Hindlimb muscle (tissue), 1 donor: ENCODE results near the gene ZNF670. TPM values are rescaled to one million over a fixed set of nuclear protein-coding genes. Genes with fewer than 3 reads are reported as not detected.
A peak's percentile ranks its signal among the peaks of the same experiment; 100 is the strongest.
"Not testable (repeated sequence)": the region's sequence is repeated elsewhere in the genome, so short reads cannot be mapped to it uniquely, and the experiment has no call there.

Source experiments
- DNase-seq: peaks from one replicate; pipeline ENCODE4 v3.0.0-alpha.2; 2013
- polyA plus RNA-seq: library from polyadenylated mRNA; unstranded; fragments of 120-200 nt; gene quantifications from one replicate; pipeline ENCODE4 v1.2.1, GENCODE V29; 2013; ENCODE audit not compliant: insufficient read length

The ZNF670 gene
- 2.6 TPM for polyA plus RNA-seq

DNA sequence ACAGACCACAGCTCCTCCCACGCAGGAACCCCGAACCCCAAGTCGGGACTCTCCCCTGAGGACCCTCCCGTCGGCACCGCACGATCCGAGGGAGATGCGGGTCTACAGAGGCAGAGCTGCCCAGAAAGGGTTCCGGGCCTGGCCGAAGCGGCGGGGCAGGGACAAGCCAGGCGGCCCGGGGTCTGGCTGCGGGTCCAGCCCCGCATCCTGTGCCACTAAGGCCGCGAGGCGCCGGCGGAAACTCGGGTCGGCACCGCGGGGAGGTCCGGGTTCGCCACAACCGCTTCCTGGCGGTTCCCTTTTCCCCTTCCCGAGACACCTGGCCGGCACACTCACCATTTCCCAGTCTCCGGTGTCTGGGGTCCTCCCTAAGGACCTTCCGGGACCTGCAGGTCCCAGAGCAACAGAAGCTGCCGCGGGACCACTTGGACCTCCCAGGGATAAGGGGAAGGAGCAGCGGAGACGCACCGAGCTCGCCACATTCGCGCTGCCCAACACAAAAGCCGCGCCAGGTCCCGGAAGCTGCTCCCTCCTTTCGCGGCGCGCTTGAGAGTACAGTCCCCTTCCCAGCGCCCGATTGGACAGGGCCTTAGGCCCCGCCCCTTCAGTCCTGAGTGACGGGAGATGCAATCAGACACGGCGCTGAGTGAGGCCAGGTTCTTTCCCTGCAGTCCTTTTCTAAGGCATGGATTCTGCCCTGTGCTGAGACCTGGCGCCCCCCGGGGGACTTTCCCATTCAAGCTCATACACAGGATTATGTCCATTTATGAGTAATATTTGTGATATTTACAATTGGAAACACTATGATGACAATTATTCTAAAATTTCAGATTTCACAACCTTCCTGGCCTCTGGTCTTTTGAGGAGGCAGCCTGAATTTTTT is at the start of gene ZNF670:
Gene ZNF670 (minus strand): TSS at position 554 of the 883 bp plus-strand sequence. CDS start 215 bp downstream, at position 339.
- DNase-seq: peak; percentile 94

GRCh38 chr1:247127519-247128282 is 49.1 kb upstream of the ZNF670 start:
- DNase-seq: not testable (repeated sequence)

DNA sequence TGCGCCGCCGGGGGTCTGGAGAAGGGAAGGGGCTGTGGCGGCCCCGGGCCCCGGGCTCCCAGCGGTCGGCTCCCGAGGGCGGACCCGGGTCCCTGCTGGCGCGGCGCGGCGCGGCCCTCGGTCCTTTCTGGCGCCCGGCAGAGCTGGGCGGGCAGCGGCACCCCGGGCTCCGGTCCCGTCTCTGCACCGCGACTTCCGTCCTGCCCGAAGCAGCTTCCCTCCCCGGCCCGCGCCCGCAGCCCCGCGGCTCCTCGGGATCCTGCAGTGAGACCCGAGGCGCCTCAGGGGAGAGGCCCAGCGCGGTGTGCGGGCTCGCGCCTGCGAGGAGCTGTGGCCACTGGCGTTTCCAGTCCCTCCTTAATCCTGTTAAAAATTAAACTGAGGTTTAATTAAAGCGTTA is 48.0 kb upstream of the ZNF670 start:
- DNase-seq: not testable (repeated sequence)

DNA sequence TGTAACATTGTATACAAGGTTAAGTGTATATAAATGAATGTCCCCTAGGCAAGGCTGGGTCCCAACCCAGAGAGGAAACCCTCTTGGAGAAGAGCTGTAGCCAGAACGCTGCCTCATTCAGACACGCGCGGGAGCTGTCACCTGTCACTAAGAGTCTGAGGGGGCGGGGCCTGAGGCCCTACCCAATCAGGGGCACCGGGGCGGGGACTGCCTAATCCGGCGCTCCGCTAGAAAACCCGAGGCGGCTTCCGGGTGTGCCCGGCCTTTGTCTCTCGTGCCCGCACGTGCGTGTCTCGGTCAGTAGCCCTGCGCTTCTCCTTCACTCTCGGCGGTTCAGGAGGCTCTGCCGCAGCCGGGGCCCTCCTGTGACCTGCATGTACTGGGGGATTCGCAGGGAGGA is 47.6 kb upstream of the ZNF670 start:
- not testable (repeated sequence) for DNase-seq

GRCh38 chr1:247121382-247121781 is 42.8 kb upstream of the ZNF670 start:
- no peak for DNase-seq

DNA sequence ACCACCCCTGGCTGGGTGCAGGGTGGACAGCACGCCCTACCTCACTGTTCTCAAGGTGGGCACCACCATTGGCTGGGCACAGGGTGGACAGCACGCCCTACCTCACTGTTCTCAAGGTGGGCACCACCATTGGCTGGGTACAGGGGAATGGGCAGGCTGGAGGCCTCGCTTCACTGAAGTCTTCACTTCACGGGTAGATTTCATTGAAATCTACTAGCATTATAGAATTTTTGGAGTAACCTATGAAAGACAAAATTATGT is 41.7 kb upstream of the ZNF670 start:
- not testable (repeated sequence) for DNase-seq

- no peak for DNase-seq
These were observed 41.2 kb upstream of the ZNF670 start for GRCh38 chr1:247119600-247120407.

DNA sequence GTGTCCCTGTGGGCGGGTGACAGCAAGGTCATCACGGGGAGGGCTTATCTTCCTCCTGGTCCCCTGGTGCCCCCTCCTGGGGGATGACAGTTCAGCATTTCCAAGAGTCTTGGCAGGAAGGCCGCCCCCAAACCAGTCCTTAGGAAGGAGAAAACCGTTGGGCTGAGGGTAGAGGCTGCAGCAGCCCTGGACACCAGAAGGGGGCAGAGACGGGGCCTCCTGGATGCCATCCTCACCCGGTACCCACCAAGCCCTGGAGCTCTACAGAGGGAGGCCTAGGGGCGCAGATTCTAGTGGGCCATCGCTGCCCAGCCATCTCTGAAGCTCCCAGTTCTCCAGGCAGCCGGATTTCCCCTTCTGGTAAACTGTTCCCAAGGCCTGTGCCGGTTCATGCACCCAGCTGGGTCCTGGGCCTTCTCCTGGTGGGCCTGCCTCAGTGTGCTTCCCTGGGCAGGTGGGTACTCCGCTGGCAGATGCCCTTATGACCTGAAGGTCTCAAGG is 40.4 kb upstream of the ZNF670 start:
- no peak for DNase-seq

GRCh38 chr1:247115545-247115944 is 36.9 kb upstream of the ZNF670 start:
- no peak for DNase-seq

DNA sequence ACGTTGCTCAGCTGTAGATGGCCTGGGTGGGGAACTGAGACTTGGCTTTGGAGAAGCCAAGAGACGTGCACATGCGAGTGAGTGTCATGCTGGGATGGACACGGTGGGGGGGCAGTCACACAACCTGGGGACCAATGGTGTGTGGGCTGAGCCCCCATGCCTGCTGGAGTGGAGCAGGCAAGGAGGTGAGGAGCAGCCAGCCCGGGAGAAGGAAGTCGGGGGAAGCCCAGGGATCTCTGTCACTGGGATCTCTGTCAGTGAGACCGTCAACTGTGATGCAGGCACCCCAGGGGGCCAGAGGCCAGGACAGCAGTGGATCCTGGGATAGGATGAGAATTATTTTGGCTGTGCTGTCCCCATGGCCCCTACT is 36.5 kb upstream of the ZNF670 start:
- no peak for DNase-seq

DNA sequence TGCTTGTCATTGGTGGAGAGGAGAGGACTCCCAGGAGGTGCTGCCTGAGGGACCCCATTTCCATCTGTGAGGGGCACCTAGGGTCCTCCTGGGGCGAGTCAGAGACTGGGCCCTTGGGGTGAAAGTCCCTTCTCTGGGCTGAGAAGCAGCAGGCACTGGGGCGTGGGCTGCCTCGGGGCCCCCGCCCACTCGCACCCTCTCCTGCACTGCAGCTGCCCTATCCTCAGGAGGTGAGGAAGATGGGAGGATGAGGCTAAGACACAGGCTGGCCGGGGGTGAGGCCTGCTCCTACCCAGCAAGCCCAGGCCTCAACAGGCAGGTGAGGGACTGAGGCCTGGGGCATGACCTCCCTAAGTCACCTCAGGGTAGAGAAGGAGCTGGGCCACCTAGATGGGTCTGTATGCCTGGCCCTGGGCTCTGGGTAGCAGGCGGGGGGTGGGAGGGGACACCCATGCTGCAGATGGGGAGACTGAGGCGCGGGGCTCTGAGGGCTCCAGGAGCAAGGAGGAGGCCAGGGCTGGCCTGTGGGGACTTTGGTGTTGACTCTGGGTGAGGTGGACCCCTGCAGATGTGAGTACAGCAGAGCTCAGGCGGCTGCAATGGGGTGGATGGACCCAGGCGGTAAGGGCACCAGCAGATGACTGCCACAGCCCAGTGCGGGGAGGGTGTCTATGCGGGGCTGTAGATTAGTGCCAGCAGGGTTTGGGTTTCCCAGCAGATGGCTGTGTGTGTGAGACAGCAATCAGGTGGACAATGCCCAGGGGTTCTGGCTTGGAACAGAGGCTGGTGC is 35.9 kb upstream of the ZNF670 start:
- no peak for DNase-seq

- DNase-seq: no peak
These were observed 35.2 kb upstream of the ZNF670 start for GRCh38 chr1:247113733-247114271.

DNA sequence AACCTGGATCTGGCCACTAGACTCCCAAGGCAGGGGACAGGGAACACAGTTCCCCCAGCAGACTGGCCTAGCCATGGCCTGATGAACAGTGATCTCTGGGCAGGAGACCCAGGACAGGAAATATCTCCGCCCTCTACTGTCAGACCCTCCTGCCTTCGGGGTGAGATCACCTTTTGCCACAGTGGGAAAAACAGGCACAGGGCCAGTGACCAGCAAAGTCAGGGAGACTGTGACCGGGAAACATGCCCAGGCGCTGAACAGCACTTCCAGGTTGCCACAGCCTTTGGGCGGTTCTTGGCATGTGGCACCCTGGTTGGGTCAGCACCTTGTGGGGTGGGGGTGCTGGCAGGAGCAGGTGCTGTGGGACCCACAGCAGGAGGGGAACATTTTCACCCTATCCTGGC is 34.5 kb upstream of the ZNF670 start:
- DNase-seq: no peak

GRCh38 chr1:247112479-247112781 is 33.8 kb upstream of the ZNF670 start:
- DNase-seq: no peak

DNA sequence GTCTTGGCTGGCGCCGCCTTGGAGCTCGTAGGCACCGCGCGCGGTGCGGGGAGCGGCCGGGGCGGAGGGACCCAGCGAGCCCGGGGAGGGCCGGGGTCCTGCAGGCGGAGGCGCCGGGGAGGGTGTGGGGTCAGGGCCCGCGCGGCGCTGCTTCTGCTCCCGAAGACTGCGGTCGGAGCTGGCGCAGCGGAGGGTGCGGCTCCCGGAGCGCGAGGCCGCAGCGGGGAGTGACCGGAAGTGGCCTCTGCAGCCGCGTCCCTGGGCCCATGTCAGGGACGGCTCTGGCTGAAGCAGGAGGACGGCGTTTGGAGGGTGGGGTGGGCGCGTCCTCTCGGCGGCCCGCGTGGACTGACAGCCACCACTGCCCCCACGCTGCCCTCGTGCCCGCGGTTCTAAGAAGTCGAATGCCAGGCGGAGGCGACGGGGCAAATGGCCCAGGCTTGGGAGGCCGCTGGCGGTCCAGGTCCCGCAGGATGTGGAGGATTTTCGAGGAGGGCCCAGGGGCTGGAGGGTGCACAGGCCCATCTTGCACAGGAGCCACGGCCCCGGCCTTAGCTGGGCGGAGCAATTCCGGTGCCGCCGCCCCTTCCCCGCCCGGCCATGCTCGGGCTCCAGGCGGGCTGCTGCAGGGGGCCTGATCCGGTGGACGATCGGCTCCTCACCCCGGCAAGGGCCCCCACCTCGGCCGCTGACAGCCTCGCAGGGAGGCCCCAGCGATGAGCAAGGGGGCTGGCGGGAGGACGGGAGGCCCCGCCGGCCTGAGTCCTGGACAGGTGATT is 33.3 kb upstream of the ZNF670 start:
- peak; percentile 59 for DNase-seq

- peak; percentile 42 for DNase-seq
These were observed 32.7 kb upstream of the ZNF670 start for GRCh38 chr1:247111259-247111699.

DNA sequence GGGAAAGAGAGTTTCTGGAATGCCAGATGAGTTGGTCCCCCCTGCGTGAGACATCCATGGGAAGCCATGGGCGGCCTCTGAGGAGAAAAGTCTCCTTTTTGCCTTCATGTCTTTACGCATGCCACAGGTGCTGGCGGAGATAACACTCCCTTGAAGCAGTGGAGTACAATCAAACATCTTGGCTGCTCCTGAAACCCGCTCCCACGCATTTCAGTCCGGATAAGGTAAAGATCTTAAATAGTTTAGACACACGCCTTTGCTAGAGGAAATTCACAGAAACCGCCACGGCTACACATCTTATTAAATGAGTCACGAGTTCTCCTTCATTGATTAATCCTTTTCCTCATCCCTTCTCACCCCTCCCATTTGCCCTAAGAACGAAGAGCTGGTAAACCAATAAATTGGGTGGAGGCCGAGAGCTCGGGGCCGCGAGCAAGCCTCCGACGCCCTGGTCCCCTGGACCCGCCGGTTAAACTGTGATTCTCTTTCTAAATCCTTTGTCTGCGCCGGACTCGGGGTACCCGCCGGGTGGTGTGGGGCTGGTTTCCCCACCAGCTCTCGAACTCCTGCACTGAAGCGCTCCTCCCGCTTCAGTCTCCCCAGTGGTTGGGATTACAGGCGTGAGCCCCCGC is 32.1 kb upstream of the ZNF670 start:
- no peak for DNase-seq

GRCh38 chr1:247107694-247108093 is 29.1 kb upstream of the ZNF670 start:
- DNase-seq: no peak

- DNase-seq: no peak
These were observed 27.4 kb upstream of the ZNF670 start for GRCh38 chr1:247105966-247106365.

GRCh38 chr1:247104965-247105364 is 26.4 kb upstream of the ZNF670 start:
- no peak for DNase-seq
